ENCODE data around the gene ELMOD3. TPM values are rescaled to one million over a fixed set of nuclear protein-coding genes. Genes with fewer than 3 reads are reported as not detected.
A peak's percentile ranks its signal among the peaks of the same experiment; 100 is the strongest.

Gene ELMOD3
- total RNA-seq, 1 experiment from 2014 or later, result 10.3 TPM

- H3K27ac Mint-ChIP-seq (ENCODE audit: unreplicated experiment), result no peak overlapping the region
- CTCF ChIA-PET, result interaction anchor here (0.6 kb wide), 1 partner anchor 11 kb away, joined by 3 read pairs; no protein-coding TSS in a partner anchor
- peak in 1 of 2 experiments; percentile 19 for DNase-seq
- Histone ChIP-seq H3K36me3 (ENCODE audit: control insufficient read depth, insufficient read depth, low read length) (no peaks in the 10 kb centered on the region), H3K4me1 (no peaks in the 10 kb centered on the region), H3K4me3 (ENCODE audit: low read depth, low read length) (no peak overlapping the region), H3K9me3 (no peaks in the 10 kb centered on the region), H3K27me3 (replicated peaks; ENCODE audit: control insufficient read depth, insufficient read depth, low read length) (no peaks in the 10 kb centered on the region)
- H3K4me1 Mint-ChIP-seq (ENCODE audit: low read depth, unreplicated experiment), result no peaks in the 10 kb centered on the region
- TF ChIP-seq CTCF (IDR thresholded peaks at IDR 0.05; ENCODE audit: insufficient read depth in 1 of 2, low read depth in 1 of 2, low read length in 1 of 2, severe bottlenecking in 1 of 2, unreplicated experiment in 1 of 2), result no peak
- no peaks in the 10 kb centered on the region for H3K9me3 Mint-ChIP-seq (ENCODE audit: unreplicated experiment)
- H3K27me3 Mint-ChIP-seq (ENCODE audit: insufficient read depth, unreplicated experiment), result no peaks in the 10 kb centered on the region
- BruUV-seq (replicated peaks), result no TSS peak
- POLR2A ChIA-PET, result interaction anchor here (0.5 to 0.6 kb wide), 2 partner anchors 19 to 180 kb away, joined by 3 to 6 read pairs; no protein-coding TSS in a partner anchor
- no peak overlapping the region for H3K4me3 Mint-ChIP-seq (ENCODE audit: unreplicated experiment)
- intact Hi-C loops (cut with micrococcal nuclease; ENCODE audit: unreplicated experiment), result no loop called here
- no peaks in the 10 kb centered on the region for H3K36me3 Mint-ChIP-seq (ENCODE audit: insufficient read depth, unreplicated experiment)
These were observed 14.4 kb downstream of the ELMOD3 start for GRCh38 chr2:85368921-85369320.

DNA sequence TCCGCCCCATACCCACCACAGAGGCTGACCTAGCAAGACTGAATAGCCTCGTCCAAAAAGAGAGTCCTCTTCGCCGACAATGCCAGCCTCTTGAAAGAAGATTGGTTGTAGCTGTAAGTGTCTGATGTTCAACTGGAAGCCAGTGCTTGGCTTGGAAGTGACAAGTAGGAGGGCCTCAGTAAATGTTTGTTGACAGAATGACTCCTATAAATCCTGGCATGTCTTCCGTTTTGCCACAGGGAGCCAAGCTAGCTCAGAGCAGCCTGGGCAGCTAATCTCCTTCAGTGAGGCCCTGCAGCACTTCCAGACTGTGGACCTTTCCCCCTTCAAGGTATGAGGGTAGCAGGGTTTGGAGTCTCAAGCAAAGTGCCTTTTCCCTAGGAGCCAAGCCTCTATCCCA is 14.9 kb downstream of the ELMOD3 start:
- H3K27me3 Mint-ChIP-seq (ENCODE audit: insufficient read depth, unreplicated experiment), result no peaks in the 10 kb centered on the region
- intact Hi-C loops (cut with micrococcal nuclease; ENCODE audit: unreplicated experiment), result no loop called here
- DNase-seq, result peak in 1 of 2 experiments; percentile 25
- no TSS peak for BruUV-seq (replicated peaks)
- no peaks in the 10 kb centered on the region for H3K36me3 ChIP-seq (ENCODE audit: control insufficient read depth, insufficient read depth, low read length)
- no peaks in the 10 kb centered on the region for H3K4me1 Mint-ChIP-seq (ENCODE audit: low read depth, unreplicated experiment)
- H3K4me3 Mint-ChIP-seq (ENCODE audit: unreplicated experiment), result no peak overlapping the region
- no peak overlapping the region for H3K27ac Mint-ChIP-seq (ENCODE audit: unreplicated experiment)
- POLR2A ChIA-PET, result interaction anchor here (0.5 to 0.6 kb wide), 2 partner anchors 19 to 180 kb away, joined by 3 to 6 read pairs; no protein-coding TSS in a partner anchor
- H3K4me1 ChIP-seq, result no peaks in the 10 kb centered on the region
- no peak overlapping the region for H3K4me3 ChIP-seq (ENCODE audit: low read depth, low read length)
- no peaks in the 10 kb centered on the region for H3K27me3 ChIP-seq (replicated peaks; ENCODE audit: control insufficient read depth, insufficient read depth, low read length)
- TF ChIP-seq CTCF (IDR thresholded peaks at IDR 0.05; ENCODE audit: insufficient read depth in 1 of 2, low read depth in 1 of 2, low read length in 1 of 2, severe bottlenecking in 1 of 2, unreplicated experiment in 1 of 2), result no peak
- H3K9me3 Mint-ChIP-seq (ENCODE audit: unreplicated experiment), result no peaks in the 10 kb centered on the region
- no peaks in the 10 kb centered on the region for H3K9me3 ChIP-seq
- CTCF ChIA-PET, result no interaction called here
- no peaks in the 10 kb centered on the region for H3K36me3 Mint-ChIP-seq (ENCODE audit: insufficient read depth, unreplicated experiment)

- no peaks in the 10 kb centered on the region for H3K27me3 Mint-ChIP-seq (ENCODE audit: insufficient read depth, unreplicated experiment)
- no peak overlapping the region for H3K4me3 Mint-ChIP-seq (ENCODE audit: unreplicated experiment)
- no peaks in the 10 kb centered on the region for H3K9me3 Mint-ChIP-seq (ENCODE audit: unreplicated experiment)
- no peaks in the 10 kb centered on the region for H3K36me3 ChIP-seq (ENCODE audit: control insufficient read depth, insufficient read depth, low read length)
- no peaks in the 10 kb centered on the region for H3K36me3 Mint-ChIP-seq (ENCODE audit: insufficient read depth, unreplicated experiment)
- H3K4me1 Mint-ChIP-seq (ENCODE audit: low read depth, unreplicated experiment), result no peaks in the 10 kb centered on the region
- intact Hi-C loops (cut with micrococcal nuclease; ENCODE audit: unreplicated experiment), result no loop called here
- no peaks in the 10 kb centered on the region for H3K9me3 ChIP-seq
- H3K4me3 ChIP-seq (ENCODE audit: low read depth, low read length), result no peak overlapping the region
- ChIA-PET CTCF (interaction anchor here (1.1 kb wide), 1 partner anchor 168 kb away, joined by 3 read pairs; the partner anchor contains the start of gene MAT2A), POLR2A (interaction anchor here (0.5 kb wide), 1 partner anchor 14 kb away, joined by 3 read pairs; no protein-coding TSS in a partner anchor)
- no peaks in the 10 kb centered on the region for H3K27me3 ChIP-seq (replicated peaks; ENCODE audit: control insufficient read depth, insufficient read depth, low read length)
- no TSS peak for BruUV-seq (replicated peaks)
- no peak for TF ChIP-seq CTCF (IDR thresholded peaks at IDR 0.05; ENCODE audit: insufficient read depth in 1 of 2, low read depth in 1 of 2, low read length in 1 of 2, severe bottlenecking in 1 of 2, unreplicated experiment in 1 of 2)
- no peak overlapping the region for H3K27ac Mint-ChIP-seq (ENCODE audit: unreplicated experiment)
- no peak for DNase-seq
- H3K4me1 ChIP-seq, result no peaks in the 10 kb centered on the region
These were observed 16.5 kb downstream of the ELMOD3 start for GRCh38 chr2:85371045-85371444.

All from Caco-2 (cell line).